PC-9 (cell line): Measurements from ENCODE around the gene WDR7.

Experiments
- EZH2 ChIP-seq: fragments of 200-600 bp; sonication (generic); IDR thresholded peaks from 2 replicates; pipeline ENCODE4 v1.8.0; 2017; ENCODE audit warnings: antibody characterized with exemption, low read depth
- TF ChIP-seq, protein P1 (sequence below): fragments of 200-600 bp; sonication (generic); conservative IDR thresholded peaks from 2 replicates; pipeline ENCODE4 v1.6.1; 2017; ENCODE audit warnings: mixed run types, antibody characterized with exemption, mild to moderate bottlenecking, moderate library complexity

DNA sequence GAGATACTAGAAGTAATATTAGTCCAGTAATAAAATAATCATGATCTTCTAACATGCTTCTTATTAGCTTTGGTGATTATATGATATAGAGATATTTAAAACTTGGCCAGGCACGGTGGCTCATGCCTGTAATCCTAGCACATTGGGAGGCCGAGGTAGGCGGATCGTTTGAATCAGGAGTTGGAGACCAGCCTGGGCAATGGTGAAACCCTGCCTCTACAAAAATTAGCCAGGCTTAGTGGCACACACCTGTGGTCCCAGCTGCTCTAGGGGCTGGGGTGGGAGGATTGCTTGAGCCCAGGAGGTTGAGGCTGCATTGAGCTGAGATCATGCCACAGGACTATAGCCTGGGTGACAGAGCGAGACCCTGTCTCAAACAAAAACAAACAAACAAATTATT is 87.0 kb downstream of the WDR7 start:
- TF ChIP-seq, protein P1, sequence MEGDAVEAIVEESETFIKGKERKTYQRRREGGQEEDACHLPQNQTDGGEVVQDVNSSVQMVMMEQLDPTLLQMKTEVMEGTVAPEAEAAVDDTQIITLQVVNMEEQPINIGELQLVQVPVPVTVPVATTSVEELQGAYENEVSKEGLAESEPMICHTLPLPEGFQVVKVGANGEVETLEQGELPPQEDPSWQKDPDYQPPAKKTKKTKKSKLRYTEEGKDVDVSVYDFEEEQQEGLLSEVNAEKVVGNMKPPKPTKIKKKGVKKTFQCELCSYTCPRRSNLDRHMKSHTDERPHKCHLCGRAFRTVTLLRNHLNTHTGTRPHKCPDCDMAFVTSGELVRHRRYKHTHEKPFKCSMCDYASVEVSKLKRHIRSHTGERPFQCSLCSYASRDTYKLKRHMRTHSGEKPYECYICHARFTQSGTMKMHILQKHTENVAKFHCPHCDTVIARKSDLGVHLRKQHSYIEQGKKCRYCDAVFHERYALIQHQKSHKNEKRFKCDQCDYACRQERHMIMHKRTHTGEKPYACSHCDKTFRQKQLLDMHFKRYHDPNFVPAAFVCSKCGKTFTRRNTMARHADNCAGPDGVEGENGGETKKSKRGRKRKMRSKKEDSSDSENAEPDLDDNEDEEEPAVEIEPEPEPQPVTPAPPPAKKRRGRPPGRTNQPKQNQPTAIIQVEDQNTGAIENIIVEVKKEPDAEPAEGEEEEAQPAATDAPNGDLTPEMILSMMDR: no peak
- no peak for TF ChIP-seq EZH2
